GM21360 (cell line): ENCODE results near the gene SRM.
"Not testable (repeated sequence)": the region's sequence is repeated elsewhere in the genome, so short reads cannot be mapped to it uniquely, and the experiment has no call there.

Experiments used
- ATAC-seq: cut with Tn5 transposase; IDR thresholded peaks from one replicate; pipeline ENCODE4 v1.9.1; 2021; ENCODE audit warnings: mild to moderate bottlenecking, moderate library complexity; ENCODE audit not compliant: unreplicated experiment

The SRM gene

DNA sequence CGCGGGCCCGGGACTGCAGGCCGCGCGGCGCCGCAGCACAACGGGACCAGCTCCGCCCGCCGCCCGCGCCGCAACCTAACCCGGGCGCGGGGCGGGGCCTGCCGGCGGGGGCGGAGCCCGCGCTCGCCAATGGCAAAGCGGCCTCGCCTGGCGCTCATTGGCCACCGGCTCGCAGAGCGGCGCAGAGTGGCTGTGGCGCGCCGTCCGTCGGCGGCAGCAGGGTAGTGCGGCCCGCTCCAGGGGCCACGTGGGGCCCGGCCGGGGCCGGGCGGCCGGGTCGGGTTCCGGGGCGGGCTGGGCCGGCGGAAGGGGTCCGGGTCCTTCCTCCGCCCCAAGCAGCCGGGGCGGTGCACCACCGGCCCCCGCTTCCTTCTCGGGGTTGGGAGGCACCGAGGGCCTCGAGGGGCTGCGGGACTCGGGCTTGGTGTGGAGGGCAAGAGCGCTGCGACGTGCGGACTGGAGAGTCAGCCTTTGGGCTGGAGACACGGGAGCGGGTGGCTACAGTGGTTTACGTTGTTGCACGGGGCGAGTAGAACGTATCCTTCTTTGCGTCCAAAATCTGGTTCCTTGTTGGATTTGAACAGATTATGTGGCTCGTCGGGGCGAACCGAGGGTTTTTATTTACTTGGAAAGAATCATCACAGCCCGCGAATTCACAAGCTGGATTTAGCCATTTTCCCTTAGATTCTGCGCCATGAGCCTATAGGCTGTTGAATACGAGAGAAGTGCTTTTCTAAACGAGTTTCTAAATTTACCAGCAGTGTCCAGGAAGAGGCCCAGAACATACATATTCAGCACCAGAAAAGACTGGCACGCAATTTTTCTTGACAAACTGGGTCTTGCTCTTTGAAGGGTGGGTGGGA, at the start of gene SRM:
TSS of gene SRM (minus strand) at position 51 of the 863 bp plus-strand sequence. CDS start 75 bp downstream, outside the sequence.
- peak; percentile 86 for ATAC-seq

DNA sequence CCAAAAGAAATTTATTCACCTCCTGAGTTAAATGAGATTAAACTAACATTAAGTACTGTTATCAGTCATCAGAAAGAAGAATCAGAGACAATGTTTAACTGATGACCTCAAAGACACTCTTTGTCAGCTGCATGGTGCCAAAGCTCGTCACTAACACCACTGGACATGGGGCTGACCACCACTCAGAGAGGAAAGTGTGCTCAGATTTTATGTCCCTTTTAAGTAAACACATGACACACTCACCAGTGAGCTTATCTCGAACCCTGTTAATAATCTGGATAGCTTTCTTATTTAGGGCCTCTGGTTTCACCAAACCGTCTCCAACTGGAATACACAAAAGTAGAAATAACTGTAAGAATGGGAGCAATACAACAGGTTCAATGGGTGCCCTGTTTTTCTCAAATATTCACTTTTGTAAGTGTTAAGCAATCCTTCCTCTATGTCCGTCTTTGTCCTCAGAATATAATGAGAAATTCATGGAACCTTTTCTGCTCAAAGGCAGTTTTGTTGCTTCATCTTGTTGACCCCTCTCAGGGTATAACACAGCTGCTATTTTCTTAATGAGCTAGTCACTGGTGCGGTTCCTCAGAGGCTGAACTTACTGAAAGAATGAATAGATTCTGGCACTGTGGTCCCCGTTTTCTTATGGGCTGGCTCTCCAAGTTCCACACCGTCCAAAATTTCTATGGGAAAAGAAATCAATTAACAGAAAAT, 49.4 kb upstream of the SRM start:
- no peak for ATAC-seq

DNA sequence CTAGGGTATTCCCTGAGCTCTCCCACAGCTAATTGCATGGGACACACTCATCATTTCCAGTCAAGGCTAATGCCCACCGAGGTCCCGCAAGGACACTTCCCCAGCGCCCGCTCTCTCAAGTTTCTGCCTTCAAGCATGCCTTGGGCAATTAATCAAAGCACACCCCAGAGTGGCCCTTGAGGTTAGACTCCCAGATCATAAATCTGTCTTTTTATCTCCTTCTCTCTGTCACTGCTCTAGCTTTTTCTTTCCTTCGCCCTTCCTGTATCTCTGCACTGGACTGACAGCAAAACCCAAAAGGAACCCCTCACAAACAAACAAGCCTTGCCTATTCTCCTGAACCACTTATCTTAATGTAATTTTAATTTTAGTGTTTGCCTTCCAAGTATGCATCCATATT, 47.8 kb upstream of the SRM start:
- ATAC-seq: no peak

DNA sequence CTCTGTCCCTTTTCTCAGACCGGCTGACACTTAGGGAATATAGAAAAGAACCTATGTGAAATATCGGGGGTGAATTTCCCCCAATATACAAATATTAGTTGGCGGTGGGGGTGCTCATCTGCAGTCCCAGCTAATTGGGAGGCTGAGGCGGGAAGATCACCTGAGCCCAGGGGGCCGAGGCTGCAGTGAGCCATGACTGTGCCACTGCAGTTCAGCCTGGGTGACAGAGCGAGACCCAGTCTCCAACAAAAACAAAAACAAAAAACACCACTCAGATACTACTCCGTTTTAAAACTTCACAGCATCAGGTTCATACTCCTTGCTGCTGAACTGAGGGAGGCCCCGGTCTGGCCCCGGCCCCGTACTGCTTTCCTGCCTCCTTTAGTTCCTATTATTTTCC, 45.8 kb upstream of the SRM start:
- no peak for ATAC-seq

DNA sequence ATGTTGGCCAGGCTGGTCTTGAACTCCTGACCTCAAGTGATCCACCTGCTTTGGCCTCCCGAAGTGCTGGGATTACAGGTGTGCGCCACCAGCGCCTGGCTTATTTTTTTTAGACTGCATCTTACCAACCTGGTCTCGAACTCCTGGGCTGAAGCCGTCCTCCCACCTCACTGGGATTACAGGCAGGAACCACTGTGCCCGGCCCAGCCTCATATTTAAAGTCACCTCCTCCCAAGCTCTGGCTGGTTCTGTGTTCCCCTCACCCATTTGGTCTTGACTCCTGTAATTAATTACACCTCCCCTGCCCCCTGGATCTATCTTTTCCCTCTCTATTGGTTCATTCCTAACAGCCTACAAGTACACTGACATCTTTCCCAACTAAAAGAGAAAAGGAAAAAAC, 41.5 kb upstream of the SRM start:
- ATAC-seq: no peak

DNA sequence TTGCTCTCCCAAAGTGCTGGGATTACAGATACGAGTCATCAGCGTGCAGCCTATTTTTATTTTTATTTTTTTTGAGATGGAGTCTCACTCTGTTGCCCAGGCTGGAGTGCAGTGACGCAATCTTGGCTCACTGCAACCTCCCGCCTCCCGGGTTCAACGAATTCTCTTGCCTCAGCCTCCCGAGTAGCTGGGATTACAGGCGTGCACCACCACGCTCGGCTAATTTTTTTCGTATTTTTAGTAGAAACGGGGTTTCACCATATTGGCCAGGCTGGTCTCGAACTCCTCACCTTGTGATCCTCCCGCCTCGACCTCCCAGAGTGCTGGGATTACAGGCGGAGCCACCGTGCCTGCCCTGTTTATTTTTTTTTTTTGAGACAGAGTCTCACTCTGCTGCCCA, 41.0 kb upstream of the SRM start:
- not testable (repeated sequence) for ATAC-seq

DNA sequence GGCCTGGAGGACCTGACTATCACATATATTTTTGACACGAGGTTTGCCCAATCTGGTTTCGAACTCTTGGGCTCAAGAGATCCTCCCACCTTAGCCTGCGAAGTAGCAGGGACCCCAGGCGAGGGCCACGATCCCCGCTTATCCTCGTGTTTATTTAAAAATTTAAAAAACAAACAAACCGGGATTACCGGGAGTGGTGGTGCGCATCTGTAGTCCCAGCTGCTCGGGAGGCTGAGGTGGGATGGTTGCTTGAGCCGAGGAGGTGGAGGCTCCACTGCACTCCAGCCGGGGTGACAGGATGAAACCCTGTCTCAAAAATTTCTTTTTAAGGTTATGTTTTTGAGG, 40.3 kb upstream of the SRM start:
- ATAC-seq: peak; percentile 17

DNA sequence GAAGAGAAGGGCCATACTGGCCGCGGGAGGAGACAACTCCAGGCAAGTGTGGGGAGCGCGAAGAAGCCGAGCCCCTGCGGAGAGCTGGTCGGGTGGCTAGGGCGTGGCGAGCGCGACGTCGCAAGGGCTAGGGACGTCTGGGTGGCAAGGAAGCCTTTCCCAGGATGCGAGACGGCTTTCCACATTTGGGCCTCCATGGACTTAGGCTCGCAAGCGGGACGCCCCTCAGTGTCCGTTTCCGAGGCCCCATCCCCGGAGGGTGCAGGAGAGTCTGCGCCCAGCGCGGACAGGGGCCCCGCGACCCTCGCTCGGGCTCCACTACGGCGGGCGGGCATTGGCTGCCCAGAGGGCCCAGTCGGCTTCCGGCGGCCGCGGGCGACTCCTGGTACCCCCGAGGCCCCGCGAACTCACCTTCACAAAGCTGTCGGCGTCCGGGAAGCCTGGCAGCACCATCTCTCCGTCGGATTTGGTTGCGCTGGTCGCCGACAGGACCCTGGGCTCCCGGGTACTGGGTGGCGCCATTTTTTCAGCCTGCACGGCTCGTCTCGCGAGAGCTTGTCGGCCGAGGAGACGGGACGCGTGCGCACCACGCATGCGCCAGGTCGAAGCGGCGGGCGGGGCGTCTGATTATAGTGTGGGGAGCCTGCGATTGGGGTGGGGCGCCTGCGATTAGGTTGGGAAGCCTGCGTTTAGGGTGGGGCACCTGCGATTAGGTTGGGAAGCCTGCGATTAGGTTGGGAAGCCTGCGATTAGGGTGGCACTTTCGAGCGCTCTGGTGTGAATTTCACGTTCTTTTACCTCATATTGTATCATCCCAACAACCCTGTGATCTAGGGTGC, 39.7 kb upstream of the SRM start, which contains the start of gene EXOSC10:
TSS of gene EXOSC10 (minus strand) at position 560 of the 839 bp plus-strand sequence. CDS start at position 522, 38 bp downstream.
- peak; percentile 91 for ATAC-seq

DNA sequence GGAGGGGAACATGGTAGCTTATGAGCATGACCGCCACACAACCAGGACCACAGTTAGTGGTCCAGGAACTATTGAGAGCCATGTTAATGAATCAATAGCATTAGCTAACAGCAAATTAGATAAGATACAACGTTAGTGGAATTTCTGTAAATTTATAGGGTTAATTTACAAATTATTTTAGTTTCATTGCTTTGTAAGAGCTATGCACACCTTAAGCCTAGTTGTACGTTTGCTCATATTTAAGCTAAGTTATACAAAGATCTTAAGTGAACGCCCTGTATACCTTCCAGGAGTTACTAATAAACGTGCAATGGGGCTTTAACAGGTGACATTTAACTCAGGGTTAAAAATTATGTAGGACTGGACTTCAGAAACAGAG, 39.1 kb upstream of the SRM start:
- no peak for ATAC-seq

DNA sequence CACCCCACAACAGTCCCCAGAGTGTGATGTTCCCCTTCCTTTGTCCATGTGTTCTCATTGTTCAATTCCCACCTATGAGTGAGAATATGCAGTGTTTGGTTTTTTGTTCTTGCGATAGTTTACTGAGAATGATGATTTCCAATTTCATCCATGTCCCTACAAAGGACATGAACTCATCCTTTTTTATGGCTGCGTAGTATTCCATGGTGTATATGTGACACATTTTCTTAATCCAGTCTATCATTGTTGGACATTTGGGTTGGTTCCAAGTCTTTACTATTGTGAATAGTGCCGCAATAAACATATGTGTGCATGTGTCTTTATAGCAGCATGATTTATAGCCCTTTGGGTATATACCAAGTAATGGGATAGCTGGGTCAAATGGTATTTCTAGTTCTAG, 24.0 kb upstream of the SRM start:
- not testable (repeated sequence) for ATAC-seq

DNA sequence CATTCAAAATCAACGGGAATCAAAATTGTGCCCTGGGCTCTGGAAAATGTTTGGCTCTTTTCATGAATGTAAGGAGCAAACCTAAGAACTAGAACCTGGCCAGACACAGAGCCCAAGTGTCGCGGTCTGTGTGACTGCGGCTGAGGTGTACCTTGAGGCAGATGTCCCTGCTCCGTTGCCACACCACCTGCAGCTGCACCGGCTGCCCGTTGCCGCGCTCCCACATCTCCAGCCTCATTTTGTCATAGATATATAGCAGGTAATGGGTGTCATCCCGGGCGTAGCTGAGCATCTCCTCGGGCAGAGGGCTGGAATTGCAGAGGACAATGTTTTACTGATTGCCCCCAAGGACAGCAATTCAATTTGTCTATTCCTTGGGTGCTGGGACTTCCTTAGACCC, 21.1 kb upstream of the SRM start:
- no peak for ATAC-seq

DNA sequence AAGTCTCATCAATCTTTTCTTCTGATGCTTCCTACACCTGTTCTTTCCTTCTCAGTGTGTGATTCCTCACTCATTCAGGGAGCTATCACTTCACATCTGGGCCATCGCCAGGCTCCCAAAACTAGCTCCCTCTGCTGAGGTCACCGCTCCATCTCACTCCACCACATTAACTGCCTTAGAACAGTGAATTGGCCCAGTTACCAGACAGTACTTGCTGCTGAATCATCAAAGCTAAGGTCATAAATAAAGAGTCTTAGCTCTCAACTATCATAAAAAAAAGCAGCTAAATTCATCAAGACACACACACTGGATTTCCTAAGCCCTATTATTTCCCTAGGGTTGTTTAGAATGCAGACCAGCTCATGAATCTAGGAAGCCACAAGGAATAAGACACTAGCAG, 18.8 kb upstream of the SRM start:
- no peak for ATAC-seq

DNA sequence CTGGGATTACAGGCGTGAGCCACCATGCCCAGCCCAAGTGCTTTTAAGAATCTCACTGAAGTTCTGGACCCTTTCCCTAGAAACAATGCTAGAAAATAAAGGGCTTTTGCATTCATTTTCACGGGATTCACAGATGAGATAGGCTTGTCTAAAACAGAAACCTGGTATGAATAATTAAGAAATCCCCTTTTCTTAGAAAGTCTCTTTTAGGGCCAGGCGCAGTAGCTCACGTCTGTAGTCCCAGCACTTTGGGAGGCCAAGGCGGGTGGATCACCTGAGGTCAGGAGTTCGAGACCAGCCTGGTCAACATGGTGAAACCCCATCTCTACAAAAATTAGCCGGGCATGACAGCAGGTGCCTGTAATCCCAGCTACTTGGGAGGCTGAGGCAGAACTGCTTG, 13.6 kb upstream of the SRM start:
- ATAC-seq: not testable (repeated sequence)

DNA sequence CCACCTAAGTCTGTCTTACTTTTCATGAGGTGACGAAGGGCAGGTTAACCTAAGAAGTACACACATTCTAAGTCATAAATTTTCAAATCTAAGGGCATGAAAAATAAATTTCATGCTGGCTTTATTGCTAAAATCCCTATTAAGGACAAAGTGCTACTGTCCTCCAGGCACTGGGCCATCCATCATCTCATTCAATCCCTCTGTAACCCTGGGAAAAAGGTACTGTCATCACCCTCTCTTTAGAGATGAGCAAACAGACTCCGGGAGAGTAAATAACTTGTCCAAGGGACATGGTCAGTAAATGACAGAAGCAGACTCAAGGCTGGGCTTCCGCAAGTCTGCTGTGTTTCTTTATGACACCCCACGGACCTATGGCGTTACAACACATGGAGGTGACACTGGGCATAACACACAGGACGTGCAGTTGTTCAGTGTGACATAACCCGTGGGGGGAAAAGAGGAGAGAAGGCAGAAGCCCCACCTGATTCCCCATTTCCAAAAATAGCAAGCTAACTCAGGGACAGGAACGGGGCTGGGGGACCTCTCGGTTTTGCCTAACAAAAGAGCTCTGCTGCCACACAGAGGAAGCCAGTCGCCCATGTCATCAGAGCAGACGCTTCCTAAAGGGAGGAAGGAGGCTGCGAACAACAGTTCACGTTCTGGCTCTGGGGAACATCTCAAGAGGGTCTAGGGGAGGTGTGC, 12.5 kb upstream of the SRM start:
- no peak for ATAC-seq

DNA sequence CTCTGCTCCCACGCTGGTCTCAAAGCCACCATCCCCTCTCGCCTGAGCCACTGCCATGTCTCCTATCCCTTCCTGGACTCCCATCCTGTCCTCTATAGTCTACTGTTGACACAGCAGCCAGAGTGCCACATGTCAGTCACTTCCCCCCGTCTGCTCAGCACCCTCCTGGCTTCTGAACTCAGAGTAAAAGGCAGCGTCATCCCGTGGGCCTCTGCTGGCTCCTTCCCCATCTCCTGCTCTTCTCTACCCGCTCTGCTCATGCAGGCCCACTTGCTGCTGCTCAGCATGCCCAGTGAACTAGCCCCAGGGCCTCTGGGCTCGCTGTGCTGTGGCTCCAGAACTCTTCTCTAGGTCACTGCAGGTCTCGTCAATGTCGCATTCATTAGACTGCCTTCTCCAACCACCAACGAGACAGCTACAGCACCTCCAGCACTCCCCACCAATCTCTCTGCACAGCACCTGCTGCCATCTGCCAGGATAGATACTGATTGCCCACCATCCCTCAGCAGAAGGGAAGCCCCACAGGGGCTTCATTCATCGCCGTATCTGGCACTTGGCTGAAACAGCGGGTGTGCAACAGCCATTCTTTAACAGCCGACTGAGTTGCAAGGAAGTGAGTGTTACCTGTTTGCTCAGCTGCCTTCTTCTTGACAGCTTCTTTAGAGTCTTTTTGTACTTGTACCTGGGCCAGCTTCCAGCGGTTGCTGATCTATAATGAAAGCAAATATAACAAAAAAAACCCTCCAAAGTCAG, 11.8 kb upstream of the SRM start:
- no peak for ATAC-seq

DNA sequence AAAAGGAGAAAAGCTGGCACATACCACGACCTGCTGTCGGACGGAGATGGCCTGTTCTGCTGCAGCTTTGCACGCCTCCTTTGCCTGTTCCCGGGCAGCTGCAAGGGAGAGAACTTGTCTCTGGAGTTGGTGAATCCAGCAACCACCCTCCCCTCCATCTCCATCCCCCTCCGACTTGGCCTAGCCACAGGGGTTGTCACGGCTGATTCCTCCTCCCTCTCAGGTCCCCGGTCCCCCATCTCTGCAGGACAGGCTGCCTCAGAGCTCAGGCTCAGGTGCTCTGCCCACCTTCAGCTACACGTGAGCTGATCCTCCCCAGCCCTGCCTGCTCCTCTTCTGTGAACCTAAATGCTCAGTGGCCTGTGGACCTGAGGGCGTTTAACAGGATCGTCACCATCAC, 11.1 kb upstream of the SRM start:
- no peak for ATAC-seq

DNA sequence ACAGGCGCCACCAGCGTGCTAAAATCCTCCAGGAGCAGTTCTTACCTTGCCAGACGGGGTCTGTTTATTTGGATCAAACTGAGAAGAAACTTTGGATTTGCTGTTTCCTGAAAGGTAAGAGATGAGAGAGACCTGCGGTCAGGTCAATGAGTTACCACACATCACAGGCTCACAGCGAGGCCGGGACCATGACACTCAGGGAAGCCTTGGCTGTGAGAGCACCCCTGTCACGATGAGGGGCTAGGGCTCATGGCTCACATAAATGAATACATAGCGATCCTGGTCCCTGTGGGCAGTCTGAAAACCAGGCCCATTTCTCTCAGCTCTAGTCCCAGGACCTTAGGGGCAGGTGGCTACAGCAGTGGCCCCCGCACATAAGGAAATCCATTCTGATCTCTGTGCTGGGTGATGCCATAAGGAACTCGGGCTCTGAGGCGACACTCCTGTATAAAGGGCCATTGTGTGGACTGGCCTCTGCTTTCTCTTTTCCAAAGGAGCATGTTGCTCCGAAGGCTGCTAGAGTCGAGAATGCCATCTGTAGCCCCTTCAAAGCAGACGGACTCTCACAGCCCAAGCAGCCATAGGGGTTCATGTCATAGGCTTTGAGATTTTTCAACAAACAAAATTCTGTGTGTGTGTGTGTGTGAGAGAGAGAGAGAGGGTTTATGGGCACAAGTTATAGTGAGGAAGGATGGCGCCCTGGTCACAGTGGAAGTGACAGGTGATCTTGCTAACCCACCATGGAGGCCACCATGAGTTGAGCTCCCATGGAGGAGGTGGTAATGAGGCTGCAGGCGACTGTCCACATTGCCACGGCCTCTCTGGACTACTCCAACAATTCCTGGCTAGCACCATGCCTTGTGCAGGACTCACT, 9.0 kb upstream of the SRM start:
- no peak for ATAC-seq

DNA sequence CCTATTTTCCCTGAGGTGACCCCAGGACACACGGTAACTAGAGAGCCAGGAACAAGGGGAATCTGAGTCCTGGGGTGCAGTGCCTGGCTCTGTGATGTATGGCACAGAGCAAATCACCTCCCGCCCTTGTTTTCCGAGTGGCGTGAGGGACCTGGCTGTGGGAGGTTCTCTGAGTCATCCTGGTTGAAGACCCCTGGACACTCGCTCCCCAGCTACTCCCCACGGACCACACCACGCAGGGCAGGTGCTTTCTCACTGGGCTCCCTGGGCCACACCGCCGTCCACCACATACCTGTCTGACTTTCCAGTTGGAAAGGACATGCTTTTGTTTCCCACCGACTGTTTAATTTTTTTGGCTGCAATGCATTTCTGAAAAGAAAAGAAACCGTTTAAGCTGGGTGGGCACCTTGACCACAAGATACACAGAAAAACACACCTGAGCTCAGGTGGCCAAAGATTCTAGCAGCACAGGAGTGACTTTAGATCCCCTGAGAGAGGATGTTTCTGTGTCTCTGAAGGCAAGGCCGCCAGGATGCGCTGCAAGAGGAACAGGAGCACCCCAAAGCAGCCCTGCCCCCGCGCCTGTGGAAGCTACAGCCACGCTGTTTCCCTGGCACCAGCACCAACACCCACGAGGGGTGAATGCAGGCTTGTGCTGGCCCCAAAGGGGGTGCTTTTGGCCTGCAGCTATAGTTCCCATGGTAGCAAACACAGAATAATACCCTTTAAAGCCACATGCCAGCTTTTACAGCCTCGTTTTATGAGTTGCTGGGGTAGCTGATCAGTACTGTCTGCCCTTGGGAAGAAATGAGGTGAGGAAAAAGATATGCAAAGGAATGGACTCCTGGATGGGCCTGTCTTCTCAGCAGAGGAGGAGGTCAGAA, 8.1 kb upstream of the SRM start:
- ATAC-seq: no peak
